Fibroblast of lung (primary cell): ENCODE data around the gene DOK3. TPM values are rescaled to one million over a fixed set of nuclear protein-coding genes. Genes with fewer than 3 reads are reported as not detected.

Source experiments
- DNase-seq, 2 donors: peaks; one replicate each; pipeline versions ENCODE4 v3.0.0 to v3.0.0-alpha.2; 2010; ENCODE audit warnings: low read depth in 2 of 2
- H2AFZ ChIP-seq: 2 replicates; pipeline ENCODE4 v1.5.1; 2012; ENCODE audit warnings: low read length, control low read depth, inconsistent platforms
- H3K27ac ChIP-seq: 2 replicates; pipeline ENCODE4 v1.5.1; 2011; ENCODE audit warnings: low read length, control low read depth; ENCODE audit not compliant: insufficient read depth
- H3K27me3 ChIP-seq: 2 replicates; pipeline ENCODE4 v1.5.1; 2011; ENCODE audit warnings: mild to moderate bottlenecking, low read length; ENCODE audit not compliant: control insufficient read depth, insufficient read depth
- H3K36me3 ChIP-seq: 2 replicates; pipeline ENCODE4 v1.5.1; 2011; ENCODE audit warnings: low read length; ENCODE audit not compliant: control insufficient read depth, insufficient read depth
- H3K4me1 ChIP-seq: 2 replicates; pipeline ENCODE4 v1.5.1; 2011; ENCODE audit warnings: low read length; ENCODE audit not compliant: control insufficient read depth, insufficient read depth; ENCODE audit errors: extremely low read depth
- H3K4me2 ChIP-seq: 2 replicates; pipeline ENCODE4 v1.5.1; 2011; ENCODE audit warnings: low read length, control low read depth; ENCODE audit not compliant: insufficient read depth; ENCODE audit errors: extremely low read depth
- H3K4me3 ChIP-seq, 4 experiments: fragments of 200-600 bp in 1 of 4; sonication (generic) in 1 of 4; replicated peaks in 1 of 4; 2 replicates each; pipeline ENCODE4 v1.5.1; 2011 to 2016; ENCODE audit warnings: low read length in 4 of 4, low read depth in 3 of 4, mild to moderate bottlenecking in 3 of 4, control low read depth in 2 of 4, inconsistent platforms in 1 of 4, mixed read lengths in 1 of 4; ENCODE audit not compliant: insufficient read depth in 1 of 4; ENCODE audit errors: control extremely low read depth in 1 of 4
- H3K79me2 ChIP-seq: 2 replicates; pipeline ENCODE4 v1.5.1; 2012; ENCODE audit warnings: mild to moderate bottlenecking, low read length, inconsistent platforms; ENCODE audit not compliant: control insufficient read depth, insufficient read depth
- H3K9ac ChIP-seq: 2 replicates; pipeline ENCODE4 v1.5.1; 2011; ENCODE audit warnings: mild to moderate bottlenecking, low read length, control low read depth; ENCODE audit not compliant: insufficient read depth
- H3K9me3 ChIP-seq: 2 replicates; pipeline ENCODE4 v1.5.1; 2012; ENCODE audit warnings: low read depth, low read length; ENCODE audit not compliant: control insufficient read depth, insufficient read depth
- H4K20me1 ChIP-seq: 2 replicates; pipeline ENCODE4 v1.5.1; 2011; ENCODE audit warnings: low read length; ENCODE audit not compliant: control insufficient read depth, insufficient read depth; ENCODE audit errors: extremely low read depth
- EZH2 ChIP-seq: IDR thresholded peaks from 2 replicates; pipeline ENCODE4 v1.5.1; 2012; ENCODE audit warnings: low read length, control low read depth, mild to moderate bottlenecking; ENCODE audit errors: missing control alignments
- polyA plus RNA-seq, 2 donors: library from polyadenylated mRNA; depleted of rRNA in 1 of 2; stranded (reverse) in 1 of 2; unstranded in 1 of 2; fragments of >200 nt; gene quantifications; 2 replicates each; pipeline ENCODE4 v1.2.1, GENCODE V29; 2011 to 2012; ENCODE audit warnings: missing spikeins in 1 of 2
- total RNA-seq: library from RNA; depleted of rRNA; stranded (reverse); fragments of >200 nt; gene quantifications from 2 replicates; pipeline ENCODE4 v1.2.1, GENCODE V29; 2014
- TF ChIP-seq, protein P1 (sequence below), 2 donors: IDR thresholded peaks in 1 of 2; conservative IDR thresholded peaks in 1 of 2; 1 replicate in 1 of 2; 2 replicates in 1 of 2; pipeline ENCODE4 v1.5.1; 2011 to 2012; ENCODE audit warnings: low read length in 2 of 2, control low read depth in 1 of 2, inconsistent platforms in 1 of 2, low read depth in 1 of 2, mild to moderate bottlenecking in 1 of 2

Gene DOK3
- total and polyA plus RNA-seq, 2 donors (not counting 1 experiment from before 2014, with no cell fraction given): 0.99 to 1.5 TPM

DNA sequence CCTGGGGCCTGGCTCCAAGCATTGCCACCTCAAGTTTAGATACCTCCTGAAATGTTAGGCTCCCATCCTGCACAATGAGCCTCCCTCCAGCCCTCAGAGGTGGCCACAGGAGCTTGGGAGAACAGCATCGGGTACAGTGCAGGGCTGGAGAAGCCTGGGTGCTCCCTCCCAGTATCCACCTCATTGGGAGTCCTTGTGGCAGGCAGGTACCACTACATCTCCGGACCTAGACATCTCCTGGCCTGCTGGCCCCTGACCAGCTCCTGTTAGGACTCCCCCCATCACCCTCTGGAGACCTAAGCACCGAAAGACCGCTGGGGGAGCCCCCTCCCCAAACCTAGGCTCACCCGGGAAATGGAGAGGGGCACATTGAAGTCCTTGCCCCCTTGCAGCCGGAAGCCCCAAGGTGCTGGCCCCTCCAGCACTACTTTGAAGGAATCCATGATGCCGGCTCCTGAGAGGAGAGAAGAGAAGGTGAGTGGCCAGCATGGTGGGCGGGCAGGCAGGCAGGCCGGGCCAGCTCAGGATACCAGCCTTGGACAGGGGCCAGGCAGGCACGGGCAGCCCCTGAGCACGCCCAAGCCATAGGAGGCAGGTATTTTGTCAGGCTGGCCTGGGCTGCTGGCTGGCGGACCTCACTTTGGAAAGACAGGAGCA lies 13.4 kb downstream of the DOK3 start:
- Histone ChIP-seq H3K4me1 (peaks cover 43% of the 10 kb centered on the region), H3K27me3 (no peaks in the 10 kb centered on the region), H3K9ac (peak overlapping the region; percentile 86), H3K79me2 (peaks cover 39% of the 10 kb centered on the region), H3K9me3 (no peaks in the 10 kb centered on the region), H3K27ac (peak overlapping the region; percentile 93), H4K20me1 (no peaks in the 10 kb centered on the region), H2AFZ (no peak overlapping the region), H3K36me3 (peaks cover 38% of the 10 kb centered on the region), H3K4me2 (peak overlapping the region; percentile 93), H3K4me3 (peak overlapping the region; percentile 70 to 93 (median 80))
- peak in 1 of 2 donors; percentile 75 for DNase-seq
- TF ChIP-seq, protein P1, sequence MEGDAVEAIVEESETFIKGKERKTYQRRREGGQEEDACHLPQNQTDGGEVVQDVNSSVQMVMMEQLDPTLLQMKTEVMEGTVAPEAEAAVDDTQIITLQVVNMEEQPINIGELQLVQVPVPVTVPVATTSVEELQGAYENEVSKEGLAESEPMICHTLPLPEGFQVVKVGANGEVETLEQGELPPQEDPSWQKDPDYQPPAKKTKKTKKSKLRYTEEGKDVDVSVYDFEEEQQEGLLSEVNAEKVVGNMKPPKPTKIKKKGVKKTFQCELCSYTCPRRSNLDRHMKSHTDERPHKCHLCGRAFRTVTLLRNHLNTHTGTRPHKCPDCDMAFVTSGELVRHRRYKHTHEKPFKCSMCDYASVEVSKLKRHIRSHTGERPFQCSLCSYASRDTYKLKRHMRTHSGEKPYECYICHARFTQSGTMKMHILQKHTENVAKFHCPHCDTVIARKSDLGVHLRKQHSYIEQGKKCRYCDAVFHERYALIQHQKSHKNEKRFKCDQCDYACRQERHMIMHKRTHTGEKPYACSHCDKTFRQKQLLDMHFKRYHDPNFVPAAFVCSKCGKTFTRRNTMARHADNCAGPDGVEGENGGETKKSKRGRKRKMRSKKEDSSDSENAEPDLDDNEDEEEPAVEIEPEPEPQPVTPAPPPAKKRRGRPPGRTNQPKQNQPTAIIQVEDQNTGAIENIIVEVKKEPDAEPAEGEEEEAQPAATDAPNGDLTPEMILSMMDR (conservative IDR thresholded peaks at IDR 0.05 in 1 of 2, IDR thresholded peaks at IDR 0.05 in 1 of 2; ENCODE audit: low read depth in 1 of 2, low read length in 2 of 2): peak; percentile 27 to 47
- no peak for TF ChIP-seq EZH2

GRCh38 chr5:177495243-177496060 lies 14.2 kb downstream of the DOK3 start:
- Histone ChIP-seq H3K79me2 (peaks cover 46% of the 10 kb centered on the region), H3K27me3 (no peaks in the 10 kb centered on the region), H3K9ac (peak overlapping the region; percentile 86), H3K9me3 (no peaks in the 10 kb centered on the region), H3K27ac (peak overlapping the region; percentile 93), H3K4me3 (peak overlapping the region; percentile 70 to 93 (median 80)), H4K20me1 (no peaks in the 10 kb centered on the region), H3K36me3 (peaks cover 43% of the 10 kb centered on the region), H2AFZ (no peak overlapping the region), H3K4me2 (peak overlapping the region; percentile 93), H3K4me1 (peaks cover 40% of the 10 kb centered on the region)
- TF ChIP-seq EZH2: no peak
- TF ChIP-seq, protein P1 (conservative IDR thresholded peaks at IDR 0.05 in 1 of 2, IDR thresholded peaks at IDR 0.05 in 1 of 2; ENCODE audit: low read depth in 1 of 2, low read length in 2 of 2): no peak
- peak; percentile 93 to 96 for DNase-seq
